Epithelial cell of proximal tubule (primary cell): ENCODE data around the gene ITPRID1. TPM values are rescaled to one million over a fixed set of nuclear protein-coding genes. Genes with fewer than 3 reads are reported as not detected.

Experiments used
- DNase-seq: peaks from one replicate; pipeline ENCODE4 v3.0.0-alpha.2; 2011; ENCODE audit warnings: low read depth
- H3K4me3 ChIP-seq: 2 replicates; pipeline ENCODE4 v1.5.1; 2011; ENCODE audit warnings: low read depth, mild to moderate bottlenecking, low read length
- CTCF ChIP-seq: conservative IDR thresholded peaks from 2 replicates; pipeline ENCODE4 v1.5.1; 2012; ENCODE audit warnings: low read depth, mild to moderate bottlenecking, low read length
- total RNA-seq: library from RNA; depleted of rRNA; stranded (reverse); fragments of >200 nt; gene quantifications from 2 replicates; pipeline ENCODE4 v1.2.3, GENCODE V29; 2015

ITPRID1 gene
- total RNA-seq, 1 donor from 2014 or later: not detected

- DNase-seq: no peak
- H3K4me3 ChIP-seq: no peak overlapping the region
- no peak for TF ChIP-seq CTCF
Observed at GRCh38 chr7:31688372-31688771, 174.5 kb downstream of the ITPRID1 start.

- no peak overlapping the region for H3K4me3 ChIP-seq
- TF ChIP-seq CTCF: no peak
- no peak for DNase-seq
Observed at GRCh38 chr7:31688996-31689395, 175.1 kb downstream of the ITPRID1 start.

GRCh38 chr7:31690935-31691334 lies 177.0 kb downstream of the ITPRID1 start:
- H3K4me3 ChIP-seq: no peak overlapping the region
- DNase-seq: no peak
- no peak for TF ChIP-seq CTCF

GRCh38 chr7:31692451-31692850 lies 178.6 kb downstream of the ITPRID1 start:
- H3K4me3 ChIP-seq: no peak overlapping the region
- no peak for TF ChIP-seq CTCF
- no peak for DNase-seq

GRCh38 chr7:31692871-31693270 lies 179.0 kb downstream of the ITPRID1 start:
- H3K4me3 ChIP-seq: no peak overlapping the region
- DNase-seq: no peak
- TF ChIP-seq CTCF: no peak

GRCh38 chr7:31695859-31696614 lies 182.1 kb downstream of the ITPRID1 start:
- no peak for DNase-seq
- H3K4me3 ChIP-seq: no peak overlapping the region
- TF ChIP-seq CTCF: no peak

GRCh38 chr7:31699050-31699449 lies 185.2 kb downstream of the ITPRID1 start:
- DNase-seq: no peak
- no peak overlapping the region for H3K4me3 ChIP-seq
- TF ChIP-seq CTCF: no peak
